BLaER1 treated with 17β-estradiol and CSF1 and Interleukin-3, amounts not matched to agents 10 nM and 100 nM (cell line): ENCODE data around the gene TP53I13.

Source experiments
- H3K27ac ChIP-seq, 11 experiments: shearing (Covaris generic); formaldehyde crosslinking; 2 replicates each; pipeline ENCODE4 v1.8.1; 2022
- H3K27me3 ChIP-seq, 11 experiments: shearing (Covaris generic); formaldehyde crosslinking; 2 replicates each; pipeline ENCODE4 v1.8.1; 2022
- H3K36me3 ChIP-seq, 11 experiments: shearing (Covaris generic); formaldehyde crosslinking; 2 replicates each; pipeline ENCODE4 v1.8.1; 2022
- H3K4me1 ChIP-seq, 10 experiments: shearing (Covaris generic); formaldehyde crosslinking; 2 replicates each; pipeline ENCODE4 v1.8.1; 2022
- H3K4me2 ChIP-seq, 11 experiments: shearing (Covaris generic); formaldehyde crosslinking; 2 replicates each; pipeline ENCODE4 v1.8.1; 2022
- H3K4me3 ChIP-seq, 10 experiments: shearing (Covaris generic); formaldehyde crosslinking; 2 replicates each; pipeline ENCODE4 v1.8.1; 2022
- H3K9ac ChIP-seq, 11 experiments: shearing (Covaris generic); formaldehyde crosslinking; 2 replicates each; pipeline ENCODE4 v1.8.1; 2022
- H3K9me3 ChIP-seq, 11 experiments: shearing (Covaris generic); formaldehyde crosslinking; replicated peaks in 1 of 11; 2 replicates each; pipeline ENCODE4 v1.8.1; 2022
- H4K20me1 ChIP-seq, 11 experiments: shearing (Covaris generic); formaldehyde crosslinking; 2 replicates each; pipeline ENCODE4 v1.8.1; 2022
- Cebpa-rat ChIP-seq, 11 experiments: shearing (Covaris generic); IDR thresholded peaks; 2 replicates each; pipeline ENCODE4 v1.8.1; 2022

TP53I13 gene

GRCh38 chr17:29571486-29571882 is 3.0 kb downstream of the TP53I13 start:
- peaks cover 53 to 72% (median 65%) of the 10 kb centered on the region in 11 experiments; a peak in 21 of 22 replicates for H4K20me1 ChIP-seq
- H3K4me2 ChIP-seq: peak overlapping the region; percentile 61 to 94 (median 81)
- no peak overlapping the region for H3K4me3 ChIP-seq
- no peaks in the 10 kb centered on the region for H3K27me3 ChIP-seq
- H3K4me1 ChIP-seq: peaks cover 47 to 77% (median 71%) of the 10 kb centered on the region in 10 experiments
- H3K9ac ChIP-seq: peak overlapping the region in 7 of 11 experiments; percentile 42 to 70 (median 60); a peak in 11 of 22 replicates
- H3K9me3 ChIP-seq: no peaks in the 10 kb centered on the region
- H3K36me3 ChIP-seq: peaks cover 35 to 57% (median 43%) of the 10 kb centered on the region in 11 experiments
- H3K27ac ChIP-seq: peak overlapping the region in 2 of 11 experiments; percentile 10 to 41; a peak in 1 of 22 replicates
- no peak for TF ChIP-seq Cebpa-rat (IDR thresholded peaks at IDR 0.05)

- peaks cover 58 to 78% (median 71%) of the 10 kb centered on the region in 11 experiments; a peak in 21 of 22 replicates for H4K20me1 ChIP-seq
- peak overlapping the region; percentile 61 to 94 (median 81) for H3K4me2 ChIP-seq
- H3K27ac ChIP-seq: peak overlapping the region in 6 of 11 experiments; percentile 10 to 52 (median 41); a peak in 9 of 22 replicates
- peak overlapping the region; percentile 27 to 70 (median 48); a peak in 18 of 22 replicates for H3K9ac ChIP-seq
- H3K9me3 ChIP-seq: no peaks in the 10 kb centered on the region
- H3K4me1 ChIP-seq: peaks cover 47 to 79% (median 75%) of the 10 kb centered on the region in 10 experiments
- H3K36me3 ChIP-seq: peaks cover 41 to 63% (median 49%) of the 10 kb centered on the region in 11 experiments
- no peaks in the 10 kb centered on the region for H3K27me3 ChIP-seq
- peak overlapping the region in 4 of 10 experiments; percentile 25 to 31 (median 26); a peak in 3 of 20 replicates for H3K4me3 ChIP-seq
- no peak for TF ChIP-seq Cebpa-rat (IDR thresholded peaks at IDR 0.05)
Observed at GRCh38 chr17:29571883-29572681, 3.6 kb downstream of the TP53I13 start.

- no peaks in the 10 kb centered on the region for H3K27me3 ChIP-seq
- peak overlapping the region; percentile 65 to 94 (median 81) for H3K4me2 ChIP-seq
- no peak for TF ChIP-seq Cebpa-rat (IDR thresholded peaks at IDR 0.05)
- peaks cover 49 to 71% (median 57%) of the 10 kb centered on the region in 11 experiments for H3K36me3 ChIP-seq
- peak overlapping the region in 8 of 11 experiments; percentile 12 to 66 (median 40); a peak in 10 of 22 replicates for H3K9ac ChIP-seq
- H3K9me3 ChIP-seq: no peaks in the 10 kb centered on the region
- H4K20me1 ChIP-seq: peaks cover 58 to 87% (median 76%) of the 10 kb centered on the region in 11 experiments; a peak in 21 of 22 replicates
- peaks cover 47 to 79% (median 75%) of the 10 kb centered on the region in 10 experiments for H3K4me1 ChIP-seq
- peak overlapping the region in 2 of 10 experiments; percentile 9 to 26; a peak in 1 of 20 replicates for H3K4me3 ChIP-seq
- peak overlapping the region in 3 of 11 experiments; percentile 10 to 52 (median 45); a peak in 5 of 22 replicates for H3K27ac ChIP-seq
Observed at GRCh38 chr17:29572691-29573557, 4.4 kb downstream of the TP53I13 start.

GRCh38 chr17:29573558-29573869 is 5.0 kb downstream of the TP53I13 start:
- Histone ChIP-seq H3K36me3 (peaks cover 55 to 77% (median 63%) of the 10 kb centered on the region in 11 experiments), H3K27me3 (no peaks in the 10 kb centered on the region), H3K4me3 (no peak overlapping the region), H4K20me1 (peaks cover 58 to 93% (median 80%) of the 10 kb centered on the region in 11 experiments; a peak in 21 of 22 replicates), H3K4me1 (peaks cover 47 to 79% (median 75%) of the 10 kb centered on the region in 10 experiments), H3K27ac (peak overlapping the region in 1 of 11 experiments; percentile 45; a peak in 1 of 22 replicates), H3K9me3 (no peaks in the 10 kb centered on the region), H3K4me2 (peak overlapping the region; percentile 65 to 94 (median 81); a peak in 21 of 22 replicates), H3K9ac (peak overlapping the region in 6 of 11 experiments; percentile 2 to 66 (median 43); a peak in 3 of 22 replicates)
- no peak for TF ChIP-seq Cebpa-rat (IDR thresholded peaks at IDR 0.05)

- no peak overlapping the region for H3K4me3 ChIP-seq
- H3K27ac ChIP-seq: 0 out of 22 replicates have a peak overlapping the region, but pooled peaks of 1 of the 11 experiments have one; percentile 45
- TF ChIP-seq Cebpa-rat (IDR thresholded peaks at IDR 0.05): no peak
- peak overlapping the region in 5 of 11 experiments; percentile 2 to 66 (median 19); a peak in 3 of 22 replicates for H3K9ac ChIP-seq
- no peaks in the 10 kb centered on the region for H3K27me3 ChIP-seq
- H3K4me2 ChIP-seq: peak overlapping the region in 10 of 11 experiments; percentile 9 to 94 (median 77); a peak in 10 of 22 replicates
- no peaks in the 10 kb centered on the region for H3K9me3 ChIP-seq
- peaks cover 61 to 83% (median 69%) of the 10 kb centered on the region in 11 experiments for H3K36me3 ChIP-seq
- H4K20me1 ChIP-seq: peaks cover 58 to 94% (median 83%) of the 10 kb centered on the region in 11 experiments; a peak in 21 of 22 replicates
- peaks cover 45 to 77% (median 72%) of the 10 kb centered on the region in 10 experiments for H3K4me1 ChIP-seq
Observed at GRCh38 chr17:29573871-29574731, 5.6 kb downstream of the TP53I13 start.

GRCh38 chr17:29574732-29575510 is 6.4 kb downstream of the TP53I13 start:
- Histone ChIP-seq H3K4me3 (no peak overlapping the region), H3K9me3 (no peaks in the 10 kb centered on the region), H4K20me1 (peaks cover 57 to 96% (median 89%) of the 10 kb centered on the region in 11 experiments; a peak in 21 of 22 replicates), H3K27me3 (no peaks in the 10 kb centered on the region), H3K36me3 (peaks cover 69 to 91% (median 77%) of the 10 kb centered on the region in 11 experiments), H3K27ac (peak overlapping the region in 5 of 11 experiments; percentile 22 to 42 (median 32); a peak in 2 of 22 replicates), H3K9ac (peak overlapping the region in 8 of 11 experiments; percentile 9 to 63 (median 31); a peak in 9 of 22 replicates), H3K4me2 (peak overlapping the region in 8 of 11 experiments; percentile 8 to 81 (median 48); a peak in 11 of 22 replicates), H3K4me1 (peaks cover 37 to 68% (median 65%) of the 10 kb centered on the region in 10 experiments)
- TF ChIP-seq Cebpa-rat (IDR thresholded peaks at IDR 0.05): no peak
